MCF 10A (cell line): ENCODE data around the gene INSM1. TPM values are rescaled to one million over a fixed set of nuclear protein-coding genes. Genes with fewer than 3 reads are reported as not detected.

ENCODE experiments used
- BruUV-seq: library from RNA; stranded (reverse); fragments of 400-500 nt; replicated peaks from 2 replicates; lab custom pipeline; 2021; lab: Mats Ljungman, UMichigan
- CTCF ChIA-PET: fragments of 300-600 bp; sonication (Branson Sonifier 250); formaldehyde crosslinking; extraction: SDS; loops from one replicate; lab custom pipeline; 2021; ENCODE audit warnings: antibody characterized with exemption, inconsistent platforms; lab: Yijun Ruan, JAX
- POLR2A ChIA-PET: fragments of 300-600, 350-650 bp; sonication (Branson Sonifier 250); formaldehyde crosslinking; extraction: SDS; loops from one replicate; lab custom pipeline; 2020; ENCODE audit warnings: antibody characterized with exemption, inconsistent platforms; lab: Yijun Ruan, JAX
- DNase-seq: peaks from one replicate; pipeline ENCODE4 v3.0.0-alpha.2; 2018; ENCODE audit not compliant: unreplicated experiment
- H3K27ac Mint-ChIP-seq: one replicate; pipeline ENCODE4 v1.8.0; 2022; ENCODE audit warnings: mild to moderate bottlenecking, low read depth, mixed read lengths; ENCODE audit not compliant: unreplicated experiment
- H3K27me3 Mint-ChIP-seq: one replicate; pipeline ENCODE4 v1.8.0; 2022; ENCODE audit warnings: mixed read lengths; ENCODE audit not compliant: insufficient read depth, unreplicated experiment
- H3K36me3 Mint-ChIP-seq: one replicate; pipeline ENCODE4 v1.8.0; 2022; ENCODE audit warnings: mild to moderate bottlenecking, moderate library complexity, mixed read lengths; ENCODE audit not compliant: insufficient read depth, unreplicated experiment
- H3K4me1 Mint-ChIP-seq: one replicate; pipeline ENCODE4 v1.8.0; 2022; ENCODE audit warnings: mixed read lengths; ENCODE audit not compliant: insufficient read depth, unreplicated experiment
- H3K4me3 Mint-ChIP-seq: one replicate; pipeline ENCODE4 v1.8.0; 2022; ENCODE audit warnings: mild to moderate bottlenecking, moderate library complexity, mixed read lengths; ENCODE audit not compliant: unreplicated experiment
- H3K9me3 Mint-ChIP-seq: one replicate; pipeline ENCODE4 v1.8.0; 2022; ENCODE audit warnings: mixed read lengths; ENCODE audit not compliant: unreplicated experiment
- CTCF ChIP-seq: fragments of 200-600 bp; IDR thresholded peaks from one replicate; pipeline ENCODE4 v1.8.0; 2022; ENCODE audit warnings: antibody characterized with exemption, mild to moderate bottlenecking; ENCODE audit not compliant: unreplicated experiment
- intact Hi-C: fragments of 100-400 bp; cut with micrococcal nuclease; formaldehyde crosslinking; loops from 2 replicates; pipeline ENCODE4 v1.14.1; 2022
- total RNA-seq: library from RNA; stranded (reverse); gene quantifications from 2 replicates; pipeline ENCODE4 v1.2.3, GENCODE V29; 2022

INSM1 gene
- total RNA-seq, 1 experiment from 2014 or later: not detected

GRCh38 chr20:20411402-20411801, 43.5 kb downstream of the INSM1 start:
- no peak for TF ChIP-seq CTCF
- Mint-ChIP-seq H3K27me3 (no peaks in the 10 kb centered on the region), H3K36me3 (no peaks in the 10 kb centered on the region), H3K27ac (no peak overlapping the region), H3K9me3 (no peaks in the 10 kb centered on the region), H3K4me1 (no peaks in the 10 kb centered on the region), H3K4me3 (no peak overlapping the region)
- no peak for DNase-seq
- ChIA-PET CTCF (interaction anchor here (0.9 to 1.4 kb wide), 3 partner anchors 16 to 327 kb away, joined by 3 to 4 read pairs (median 4); no protein-coding TSS in a partner anchor), POLR2A (interaction anchor here (1.4 kb wide), 2 partner anchors 9 to 14 kb away, joined by 3 to 4 read pairs; no protein-coding TSS in a partner anchor)
- intact Hi-C loops: no loop called here
- BruUV-seq: no TSS peak

GRCh38 chr20:20411836-20412235, 43.9 kb downstream of the INSM1 start:
- no peak overlapping the region for H3K27ac Mint-ChIP-seq
- POLR2A ChIA-PET: interaction anchor here (1.4 kb wide), 1 partner anchor 8 kb away, joined by 4 read pairs; no protein-coding TSS in a partner anchor

GRCh38 chr20:20412750-20413149, 44.8 kb downstream of the INSM1 start:
- POLR2A ChIA-PET: no interaction called here
- TF ChIP-seq CTCF: no peak
- CTCF ChIA-PET: no interaction called here
- peaks cover 6% of the 10 kb centered on the region for H3K36me3 Mint-ChIP-seq
- no peaks in the 10 kb centered on the region for H3K27me3 Mint-ChIP-seq
- BruUV-seq: no TSS peak
- no peak for DNase-seq
- no peaks in the 10 kb centered on the region for H3K9me3 Mint-ChIP-seq
- no peak overlapping the region for H3K27ac Mint-ChIP-seq
- intact Hi-C loops: no loop called here
- no peak overlapping the region for H3K4me3 Mint-ChIP-seq
- no peaks in the 10 kb centered on the region for H3K4me1 Mint-ChIP-seq

More at GRCh38 chr20:20411836-20412235, 43.9 kb downstream of the INSM1 start:
- no peaks in the 10 kb centered on the region for H3K4me1 Mint-ChIP-seq
- peaks cover 1% of the 10 kb centered on the region for H3K36me3 Mint-ChIP-seq
- intact Hi-C loops: no loop called here
- H3K9me3 Mint-ChIP-seq: no peaks in the 10 kb centered on the region
- no peak overlapping the region for H3K4me3 Mint-ChIP-seq
- no TSS peak for BruUV-seq
- no peaks in the 10 kb centered on the region for H3K27me3 Mint-ChIP-seq
- no peak for TF ChIP-seq CTCF
- DNase-seq: no peak
- CTCF ChIA-PET: interaction anchor here (0.6 to 1.4 kb wide), 3 partner anchors 16 to 328 kb away, joined by 3 to 4 read pairs (median 3); no protein-coding TSS in a partner anchor

GRCh38 chr20:20413810-20414281, 45.9 kb downstream of the INSM1 start:
- Mint-ChIP-seq H3K27me3 (no peaks in the 10 kb centered on the region), H3K36me3 (peaks cover 11% of the 10 kb centered on the region), H3K27ac (no peak overlapping the region), H3K4me3 (no peak overlapping the region), H3K4me1 (no peaks in the 10 kb centered on the region), H3K9me3 (no peaks in the 10 kb centered on the region)
- CTCF ChIA-PET: interaction anchor here (0.6 kb wide), 1 partner anchor 347 kb away, joined by 3 read pairs; no protein-coding TSS in a partner anchor
- TF ChIP-seq CTCF: no peak
- BruUV-seq: no TSS peak
- intact Hi-C loops: no loop called here
- POLR2A ChIA-PET: interaction anchor here (0.6 to 1.1 kb wide), 2 partner anchors 17 to 67 kb away, joined by 3 read pairs; no protein-coding TSS in a partner anchor
- no peak for DNase-seq
